ENCODE data around the gene SLC22A31.

GRCh38 chr16:89173174-89173921, 27.0 kb downstream of the SLC22A31 start:
- TF ChIP-seq CTCF (IDR thresholded peaks at IDR 0.05; ENCODE audit: insufficient read depth, low read length, poor library complexity, severe bottlenecking) (no peak), EZH2phosphoT487 (conservative IDR thresholded peaks at IDR 0.05; ENCODE audit: low read length) (no peak)
